GM18907 (cell line): Measurements from ENCODE around the gene MPP7.

Experiments
- ATAC-seq: cut with Tn5 transposase; IDR thresholded peaks from one replicate; pipeline ENCODE4 v1.9.1; 2021; ENCODE audit warnings: mild to moderate bottlenecking, moderate library complexity; ENCODE audit not compliant: unreplicated experiment

Gene MPP7

DNA sequence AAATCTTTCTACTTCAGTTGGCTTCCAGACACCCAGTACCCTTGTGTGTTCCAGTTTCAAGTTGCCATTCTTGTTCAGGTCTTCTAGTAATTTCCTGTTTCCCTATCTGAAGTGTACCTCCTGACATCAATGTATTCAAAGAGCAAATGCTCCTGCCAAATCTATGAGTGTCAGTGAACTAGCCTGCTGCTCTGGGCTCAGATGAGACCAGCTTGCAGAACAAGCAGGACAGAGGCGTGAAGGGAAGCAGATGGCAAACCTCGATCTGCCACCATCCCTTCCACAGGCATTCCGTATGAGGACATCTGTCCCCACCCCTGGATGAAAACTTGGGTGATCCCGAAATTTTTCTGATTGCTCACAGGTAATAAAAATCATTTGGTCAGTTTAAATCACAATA lies 4.4 kb upstream of the MPP7 start:
- ATAC-seq: no peak

DNA sequence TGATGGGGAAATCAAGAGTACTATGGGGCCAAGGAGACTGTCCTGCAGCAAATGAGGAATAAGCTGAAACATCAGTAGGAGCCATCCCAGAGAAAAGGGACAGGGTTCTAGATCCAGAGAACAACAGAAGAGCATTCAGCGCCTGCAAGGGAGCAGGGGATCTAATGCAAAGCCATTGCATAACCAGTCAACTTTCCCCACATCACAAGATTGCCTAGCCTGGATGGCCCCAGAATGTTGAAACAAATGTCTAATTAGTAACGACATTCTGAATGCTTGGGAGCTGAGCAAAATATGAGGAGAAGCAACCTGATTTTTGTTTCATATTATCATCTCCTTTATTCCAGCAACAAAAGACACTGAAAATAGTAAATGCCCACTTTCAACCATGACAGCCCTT lies 2.7 kb upstream of the MPP7 start:
- ATAC-seq: no peak

DNA sequence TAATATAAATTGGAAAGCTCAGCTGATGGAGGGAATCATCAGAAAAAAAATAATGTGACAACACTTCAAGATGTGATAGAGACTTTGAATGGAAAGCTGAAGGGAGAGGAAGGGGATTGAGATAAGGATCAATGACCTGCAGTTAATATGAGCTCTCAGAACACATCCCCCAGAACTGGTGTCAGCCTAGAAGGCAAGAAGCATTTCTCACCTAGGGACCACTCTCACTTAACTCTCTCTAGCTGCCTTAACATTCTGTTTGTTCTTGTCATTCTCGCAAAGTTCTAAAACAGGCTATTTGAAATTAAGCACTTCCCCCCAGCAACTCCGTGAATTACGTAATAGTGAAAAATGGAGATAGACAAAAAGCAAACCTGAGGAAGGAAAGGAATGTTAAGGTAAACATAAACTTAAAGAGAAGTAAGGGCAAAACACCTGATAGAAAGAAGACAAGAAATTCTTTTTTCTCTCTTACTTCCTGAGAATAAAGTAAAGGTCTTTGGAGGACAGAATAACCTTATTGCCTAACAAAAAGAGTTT lies 1.2 kb upstream of the MPP7 start:
- ATAC-seq: no peak

DNA sequence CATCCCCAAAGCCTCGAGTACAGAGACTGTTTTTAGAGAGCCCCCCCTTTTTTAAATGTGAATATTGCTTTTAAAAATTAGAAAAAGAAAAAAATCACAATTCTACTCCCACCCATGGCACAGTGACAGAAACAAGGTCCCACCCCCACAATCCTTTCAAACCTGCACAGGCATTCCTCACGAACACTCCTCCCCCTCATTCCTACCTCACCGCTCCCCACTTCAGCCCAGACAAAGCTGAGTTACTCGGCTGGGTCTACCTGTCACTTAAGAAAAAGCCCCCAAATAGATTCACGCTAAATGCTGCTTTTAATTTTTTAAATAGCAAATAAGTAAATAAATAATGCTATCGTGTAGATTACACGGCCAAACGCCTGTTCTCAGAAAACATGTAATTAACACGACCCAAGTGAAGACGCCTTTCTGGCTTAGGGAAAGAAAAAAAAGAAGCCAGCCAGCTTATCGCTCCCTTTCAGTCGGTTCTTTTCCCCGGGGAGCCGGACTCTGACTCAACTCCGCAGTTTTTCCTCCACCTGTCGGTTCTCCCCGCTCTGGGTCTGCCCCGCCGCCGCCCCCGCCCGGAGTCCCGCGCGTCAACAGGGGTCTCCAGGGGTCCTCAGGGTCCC lies 739 bp downstream of the MPP7 start:
- ATAC-seq: no peak

DNA sequence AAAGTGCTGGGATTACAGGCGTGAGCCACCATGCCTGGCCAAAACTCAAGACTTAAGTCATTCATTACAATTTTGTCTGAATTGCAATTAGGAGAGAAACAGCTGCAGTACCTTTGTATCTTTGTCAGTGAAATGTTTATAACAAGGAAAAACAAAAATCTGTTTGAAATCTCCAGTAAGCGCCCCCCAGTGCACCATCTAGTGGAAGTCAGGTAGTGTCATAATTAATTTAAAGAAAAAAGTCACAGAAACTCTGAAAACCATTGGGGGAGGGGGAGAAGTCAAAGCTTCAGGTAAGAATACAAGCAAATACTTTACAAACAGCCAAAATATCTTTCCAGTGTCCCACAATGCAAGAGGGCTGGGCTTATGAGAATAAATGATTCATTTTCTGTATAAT lies 2.8 kb downstream of the MPP7 start:
- no peak for ATAC-seq

DNA sequence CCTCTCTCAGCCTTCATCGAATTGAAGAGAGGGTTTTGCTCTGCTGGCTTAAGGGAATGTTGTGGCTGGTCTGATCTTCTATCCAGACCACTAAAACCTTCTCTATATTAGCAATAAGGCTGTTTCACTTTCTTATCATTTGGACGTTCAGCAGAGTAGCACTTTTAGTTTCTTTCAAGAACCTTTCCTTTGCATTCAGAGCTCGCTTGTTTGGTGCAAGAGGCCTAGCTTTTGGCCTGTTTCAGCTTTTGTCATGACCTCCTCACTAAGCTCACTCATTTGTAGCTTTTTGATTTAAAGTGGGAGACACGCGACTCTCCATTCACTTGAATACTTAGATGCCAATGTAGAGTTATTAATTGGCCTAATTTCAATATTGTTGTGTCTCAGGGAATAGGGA lies 3.9 kb downstream of the MPP7 start:
- ATAC-seq: no peak

DNA sequence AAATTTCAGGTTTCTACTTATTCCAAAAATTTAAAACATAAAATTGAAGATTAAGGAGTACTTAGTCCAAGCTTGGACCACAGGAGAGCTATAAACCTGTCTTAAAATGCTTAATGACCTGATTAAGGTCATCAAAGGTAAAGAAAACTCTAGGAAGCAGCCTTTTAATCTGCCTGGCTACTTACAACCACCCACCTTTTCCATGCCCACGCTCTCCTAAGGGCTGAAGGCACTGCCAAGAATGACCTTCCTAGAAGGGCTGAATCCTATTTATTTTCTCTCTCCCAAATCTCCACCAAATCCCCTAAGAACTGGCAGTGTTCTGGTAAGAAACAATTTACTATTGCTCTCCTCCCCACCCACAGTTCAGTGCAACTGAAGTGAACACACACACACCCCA lies 6.8 kb downstream of the MPP7 start:
- no peak for ATAC-seq

DNA sequence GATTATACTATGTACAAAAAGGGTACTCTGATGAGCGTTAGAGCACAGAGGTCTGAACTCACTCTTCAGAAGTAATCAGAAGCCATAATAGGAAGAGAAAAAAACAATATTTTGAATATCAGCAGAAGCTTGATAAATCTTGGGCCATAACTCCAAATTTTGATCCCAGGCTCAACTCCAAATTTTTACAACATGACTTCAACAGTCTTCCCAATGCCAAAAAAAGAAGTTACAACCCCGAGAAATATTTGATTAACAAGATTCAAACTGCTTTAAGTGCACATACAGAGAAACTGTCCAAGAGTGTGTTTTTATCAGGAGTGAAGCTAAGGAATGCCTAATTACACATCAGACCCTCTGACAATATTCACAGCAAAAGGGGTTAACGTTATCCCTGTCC lies 7.5 kb downstream of the MPP7 start:
- ATAC-seq: no peak

DNA sequence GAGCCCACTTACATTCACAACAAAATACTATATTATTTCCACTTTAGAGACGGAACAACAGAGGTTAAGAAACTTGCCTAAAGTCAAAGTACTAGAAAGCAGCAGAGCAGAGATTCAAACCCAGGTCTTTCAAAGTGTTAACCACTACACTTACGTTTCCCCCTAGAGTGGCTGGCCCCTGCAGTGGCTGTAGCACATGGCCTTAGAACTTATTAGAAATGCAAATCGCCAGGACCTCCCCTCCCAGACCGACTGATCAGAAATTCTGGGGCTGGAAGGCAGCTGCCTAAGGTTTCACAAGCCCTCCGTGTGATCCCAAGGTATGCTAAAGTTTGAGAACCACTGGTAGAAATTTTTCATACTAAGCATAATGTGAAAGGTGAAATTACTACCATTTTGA lies 8.1 kb downstream of the MPP7 start:
- ATAC-seq: no peak

DNA sequence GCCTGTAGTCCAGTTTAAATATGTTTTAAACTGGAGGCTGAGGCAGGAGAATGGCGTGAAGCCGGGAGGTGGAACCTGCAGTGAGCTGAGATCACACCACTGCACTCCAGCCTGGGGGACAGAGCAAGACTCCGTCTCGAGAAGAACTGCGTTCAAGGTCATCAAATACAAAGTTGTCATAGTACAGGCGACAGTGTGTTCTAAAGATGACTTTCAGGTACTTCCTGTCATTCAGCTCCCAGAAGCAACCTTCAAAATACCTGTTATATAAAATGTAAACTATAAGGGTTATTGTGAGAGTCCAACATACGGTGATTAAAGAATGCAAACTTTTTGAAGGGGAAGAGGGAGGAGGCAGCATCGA lies 8.7 kb downstream of the MPP7 start:
- no peak for ATAC-seq

DNA sequence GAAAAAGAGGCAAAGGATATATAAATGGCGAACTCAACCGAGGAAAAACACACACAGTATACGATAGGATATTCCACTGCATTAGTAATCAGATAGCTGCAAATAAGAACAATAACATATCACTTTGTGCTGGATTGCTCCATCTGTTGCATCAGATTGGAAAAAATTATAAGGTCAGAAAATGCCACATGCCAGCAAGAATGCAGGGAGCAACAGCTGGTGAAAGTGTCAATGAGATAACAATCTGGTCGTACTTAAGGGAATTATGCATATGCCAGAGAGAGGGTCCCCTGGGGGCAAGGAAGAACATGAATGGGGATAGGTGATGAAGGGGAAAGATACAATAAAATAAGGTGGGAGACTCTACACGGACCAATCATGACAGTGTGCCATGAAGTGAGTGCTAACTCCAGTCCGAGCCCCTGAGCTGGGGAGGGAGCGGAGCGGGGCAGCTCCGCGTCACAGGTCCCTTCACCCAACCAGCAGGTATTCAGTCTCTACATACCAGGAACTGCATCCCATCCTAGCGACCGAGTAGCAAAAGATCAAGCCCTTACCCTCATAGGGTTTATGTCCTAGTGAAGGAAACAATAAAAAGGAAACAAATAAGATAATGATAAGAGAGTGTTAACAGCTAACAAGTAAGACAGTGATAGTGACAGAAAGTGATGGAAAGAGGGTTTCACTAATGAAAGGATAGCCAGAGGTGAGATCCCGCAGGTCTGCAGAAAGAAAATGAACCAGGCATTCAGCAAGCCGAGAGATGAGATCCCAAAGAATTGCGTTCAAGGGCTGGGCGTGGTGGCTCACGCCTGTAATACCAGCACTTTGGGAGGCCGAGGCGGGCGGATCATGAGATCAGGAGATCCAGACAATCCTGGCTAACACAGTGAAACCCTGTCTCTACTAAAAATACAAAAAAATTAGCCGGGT lies 9.4 kb downstream of the MPP7 start:
- no peak for ATAC-seq

DNA sequence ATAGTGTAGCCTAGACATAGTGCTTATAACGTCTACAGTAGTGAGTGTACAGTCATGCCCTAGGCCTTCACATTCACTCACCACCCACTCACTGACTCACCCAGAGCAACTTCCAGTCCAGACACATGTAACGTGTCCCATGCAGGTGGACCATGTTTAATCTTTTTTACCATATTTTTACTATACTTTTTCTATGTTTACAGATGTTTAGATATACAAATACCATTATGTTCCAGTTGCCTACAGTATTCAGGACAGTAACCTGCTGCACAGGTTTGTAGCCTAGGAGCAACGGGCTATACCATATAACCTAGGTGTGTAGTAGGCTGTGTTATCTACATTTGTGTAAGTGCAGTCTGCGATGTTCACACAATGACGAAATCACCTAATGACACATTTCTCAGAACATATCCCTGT lies 11.0 kb downstream of the MPP7 start:
- ATAC-seq: no peak

DNA sequence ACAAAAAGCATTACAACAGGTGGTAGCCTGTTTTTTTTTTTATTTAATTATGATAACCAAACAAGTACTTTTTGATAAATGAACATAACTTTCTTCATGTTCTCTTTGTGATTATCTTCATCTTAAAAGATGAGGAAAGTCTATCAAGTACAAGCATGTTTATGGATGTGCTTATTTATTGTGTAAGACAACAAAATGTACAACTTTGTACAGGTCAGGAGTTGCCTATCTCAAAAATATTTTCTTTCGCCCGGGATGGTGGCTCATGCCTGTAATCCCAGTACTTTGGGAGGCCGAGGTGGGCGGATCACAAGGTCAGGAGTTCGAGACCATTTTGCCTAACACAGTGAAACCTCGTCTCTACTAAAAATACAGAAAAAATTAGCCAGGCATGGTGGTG lies 17.0 kb downstream of the MPP7 start:
- ATAC-seq: no peak

DNA sequence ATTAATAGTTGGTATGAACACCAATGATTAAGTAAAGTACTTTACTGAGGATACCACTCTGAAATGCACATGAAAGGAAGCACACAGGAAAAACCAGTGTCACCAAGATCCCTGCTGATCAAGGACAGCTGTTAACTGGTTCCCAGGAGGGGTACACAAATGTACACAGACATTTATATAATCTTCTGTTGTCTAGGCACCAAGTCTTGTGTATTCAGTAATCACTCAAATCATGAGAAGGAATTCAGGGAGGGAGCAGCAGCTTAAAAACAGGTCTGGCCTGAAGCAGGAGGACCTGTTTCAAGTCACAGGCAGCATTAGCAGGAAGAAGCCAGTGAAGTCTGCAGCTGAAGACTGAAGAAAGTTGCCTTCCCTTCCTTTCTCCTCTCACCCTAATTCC lies 18.7 kb downstream of the MPP7 start:
- no peak for ATAC-seq

DNA sequence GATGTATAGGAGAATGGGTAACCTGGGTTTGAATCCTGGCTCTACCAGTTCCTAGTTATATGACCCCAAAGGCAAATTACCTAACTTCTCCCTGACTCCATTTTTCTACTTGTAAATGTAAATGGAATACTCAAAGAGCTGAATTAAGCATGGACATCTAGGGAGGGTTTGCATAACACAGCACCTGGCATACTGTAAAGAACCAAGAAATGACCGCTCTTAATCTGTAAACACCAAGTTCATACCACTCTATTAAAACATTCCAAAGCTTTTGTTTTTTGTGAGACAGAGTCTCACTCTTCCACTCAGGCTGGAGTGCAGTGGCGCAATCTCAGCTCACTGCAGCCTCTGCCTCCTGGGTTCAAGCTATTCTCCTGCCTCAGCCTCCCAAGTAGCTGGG lies 19.6 kb downstream of the MPP7 start:
- no peak for ATAC-seq

DNA sequence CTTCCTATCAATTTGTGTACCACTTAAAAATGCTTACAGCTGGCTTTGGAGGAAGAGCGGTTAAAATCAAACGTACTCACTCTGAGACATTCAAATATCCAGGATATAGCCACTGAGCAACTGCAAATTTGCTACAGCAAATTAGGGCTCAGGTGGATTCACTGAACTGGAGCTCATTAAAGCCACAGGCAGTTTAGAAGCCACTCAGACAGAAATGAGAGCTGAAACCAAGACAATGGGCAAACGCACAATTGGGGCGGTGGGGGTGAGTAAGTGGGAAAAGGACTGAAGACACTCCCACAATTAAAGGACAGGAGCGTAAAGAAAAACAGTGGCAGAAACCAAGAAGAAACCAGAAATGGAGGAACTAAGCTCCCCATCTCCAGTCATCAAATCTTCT lies 20.5 kb downstream of the MPP7 start:
- no peak for ATAC-seq

DNA sequence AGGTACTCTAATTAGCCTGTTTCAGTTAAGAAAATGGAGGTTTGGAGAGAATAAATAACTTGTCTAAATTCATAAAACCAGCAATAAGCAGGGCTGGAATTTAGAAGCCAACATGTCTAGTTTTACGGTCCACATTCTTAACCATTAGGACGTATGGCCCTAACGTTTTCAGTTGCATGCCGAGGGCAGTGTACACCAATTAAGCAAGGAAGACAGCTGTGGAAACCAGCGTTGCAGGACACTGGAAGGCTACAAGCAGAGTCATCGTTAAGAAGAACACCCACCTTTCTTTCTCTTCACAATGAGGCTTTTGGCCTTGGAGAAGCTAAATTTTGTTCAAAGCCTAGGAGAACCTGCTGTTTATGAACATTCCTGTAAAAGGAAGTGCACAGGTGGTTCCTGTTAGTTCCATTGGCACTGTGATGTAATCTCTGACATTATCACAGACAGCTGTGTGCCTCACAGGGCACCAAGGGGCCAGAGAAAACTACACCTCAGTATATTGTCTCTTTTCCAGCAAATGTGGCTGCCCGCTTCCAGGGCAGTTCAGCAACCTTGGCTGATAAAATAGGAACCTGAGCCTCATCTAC lies 21.0 kb downstream of the MPP7 start:
- ATAC-seq: no peak

DNA sequence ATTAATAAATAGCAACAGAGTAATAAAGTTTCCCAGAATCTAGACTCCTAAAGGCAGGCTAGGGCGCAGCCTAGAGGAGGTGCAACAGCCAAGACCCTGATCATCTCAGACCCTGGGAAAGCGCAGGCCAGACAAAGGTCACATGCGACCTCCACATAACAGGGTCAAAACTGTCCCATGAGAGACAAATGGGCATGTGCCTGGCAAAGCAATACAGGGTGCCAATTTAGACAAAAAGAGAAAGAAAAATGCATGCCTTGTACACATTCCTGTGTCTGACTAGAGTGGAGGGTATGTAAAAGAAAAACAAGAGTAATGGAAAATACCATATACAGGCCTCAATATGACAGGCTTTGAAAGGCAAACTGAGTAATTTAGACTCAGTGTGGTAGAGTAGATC lies 22.2 kb downstream of the MPP7 start:
- ATAC-seq: no peak

DNA sequence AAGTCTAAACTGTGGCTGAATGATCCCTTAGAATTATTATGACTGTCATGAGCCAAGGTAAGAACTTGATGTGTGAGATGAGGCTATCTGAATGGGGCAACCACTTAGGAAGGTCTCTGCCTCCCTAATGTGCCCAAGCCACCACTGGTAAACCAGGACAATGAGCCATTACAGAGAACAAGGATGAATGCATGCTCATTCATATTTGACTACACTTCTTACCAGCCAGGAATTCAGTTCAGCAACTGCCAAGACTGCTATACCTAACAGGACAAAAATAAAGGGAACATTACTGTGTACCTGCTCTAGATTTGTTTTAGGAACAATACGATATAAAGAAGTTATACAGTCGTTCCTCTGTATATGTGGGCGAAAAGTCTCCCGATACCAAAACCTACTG lies 23.0 kb downstream of the MPP7 start:
- ATAC-seq: no peak

DNA sequence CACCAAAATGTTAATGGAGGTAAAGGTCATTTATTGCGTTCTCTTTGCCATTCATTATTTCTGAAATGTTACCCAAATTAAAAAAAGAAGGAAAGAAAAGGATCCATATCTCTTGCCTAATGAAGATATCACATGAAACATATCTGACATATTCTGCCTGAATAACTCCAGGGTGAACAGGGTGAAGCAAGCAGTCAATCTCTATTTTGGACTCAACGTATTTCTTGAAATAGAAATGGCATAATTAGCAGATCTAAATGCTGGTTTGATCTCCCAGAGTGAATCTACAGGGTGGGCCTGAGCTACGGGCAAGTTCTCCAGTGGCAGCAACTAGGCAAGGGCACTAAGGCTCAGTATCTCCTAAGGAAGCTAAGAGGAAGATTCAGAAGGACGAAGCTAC lies 24.0 kb downstream of the MPP7 start:
- ATAC-seq: no peak

DNA sequence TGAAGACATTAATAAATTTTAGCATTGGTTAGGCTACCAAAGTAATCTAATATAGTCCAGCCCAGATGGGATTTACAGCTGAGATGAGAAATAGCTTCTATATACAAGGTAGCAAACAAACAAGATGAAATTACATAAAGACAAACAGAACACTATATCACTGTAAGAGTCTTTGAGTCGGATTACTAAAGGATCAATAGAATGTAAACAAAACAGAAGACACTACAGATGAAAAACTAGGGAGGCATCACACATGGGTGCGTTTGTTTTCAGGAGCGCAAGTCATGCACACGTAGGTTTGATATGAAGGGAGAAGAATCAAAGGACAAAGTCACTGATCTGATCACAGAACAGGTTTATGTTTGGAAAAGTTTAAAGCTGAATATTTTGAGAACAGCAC lies 26.5 kb downstream of the MPP7 start:
- ATAC-seq: no peak

DNA sequence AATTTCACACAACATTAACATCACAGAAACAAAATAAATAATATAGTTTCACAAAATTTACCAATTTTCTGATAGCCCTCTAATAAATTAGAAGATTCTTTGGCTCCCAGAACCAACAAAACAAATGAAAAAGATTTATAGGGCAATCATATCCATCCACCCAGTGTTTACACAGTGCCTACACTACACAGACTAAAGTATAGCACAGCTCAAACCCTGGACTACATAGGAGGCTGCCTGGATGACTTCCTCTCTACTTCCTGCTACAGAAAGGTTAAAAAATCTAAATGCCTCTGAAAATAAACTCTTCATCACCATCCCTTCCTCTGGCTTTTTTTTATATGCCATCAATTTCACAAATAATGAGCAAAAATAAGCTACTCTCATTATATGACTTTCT lies 28.4 kb downstream of the MPP7 start:
- ATAC-seq: no peak
